ENCODE measurements around the gene C1orf232. TPM values are rescaled to one million over a fixed set of nuclear protein-coding genes. Genes with fewer than 3 reads are reported as not detected.

Gene C1orf232
- total RNA-seq, 1 donor from 2014 or later = not detected

DNA sequence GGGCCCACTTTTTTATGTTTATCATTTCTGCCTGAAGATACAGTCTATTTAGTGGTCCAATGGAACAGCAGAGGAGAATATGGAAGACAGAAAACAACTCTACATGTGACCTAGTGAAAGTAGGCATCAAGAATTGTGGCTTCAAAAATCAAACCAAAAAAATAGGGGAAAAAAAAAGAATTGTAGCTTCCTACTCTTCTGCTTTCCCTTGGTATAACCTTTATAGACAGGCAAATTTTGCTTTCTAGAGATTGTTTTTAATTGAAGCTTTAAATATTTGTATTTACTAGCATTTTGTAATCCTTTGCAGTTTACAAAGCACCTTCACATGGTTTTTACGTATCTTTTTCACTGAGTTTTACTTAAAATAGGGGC lies 42.8 kb downstream of the C1orf232 start:
- intact Hi-C loops (cut with micrococcal nuclease) = no loop called here

DNA sequence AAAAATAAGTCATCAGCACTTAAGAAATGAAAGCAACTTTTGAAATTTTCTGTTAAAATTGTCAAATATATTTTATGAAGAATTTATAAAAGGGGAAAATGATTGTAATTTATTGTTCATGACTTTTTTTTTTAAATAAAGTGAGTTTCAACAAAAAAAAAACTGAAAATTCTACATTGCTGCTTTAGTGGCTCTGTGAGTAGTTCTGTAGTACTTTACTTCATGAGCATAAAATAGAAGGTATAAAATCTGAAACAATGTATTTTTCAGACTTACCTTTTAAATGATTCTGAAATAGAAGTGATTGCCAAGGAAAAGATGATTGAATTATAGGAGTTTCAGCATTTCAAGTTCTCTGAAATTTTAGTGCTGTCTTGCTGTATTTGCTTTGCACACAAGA lies 43.4 kb downstream of the C1orf232 start:
- Histone ChIP-seq H3K4me3 (no peak overlapping the region), H3K27ac (replicated peaks) (no peak overlapping the region), H3K36me3 (peaks cover 11% of the 10 kb centered on the region), H3K4me1 (peaks cover 62% of the 10 kb centered on the region), H3K27me3 (ENCODE audit: low read depth) (no peaks in the 10 kb centered on the region), H3K9me3 (replicated peaks) (no peaks in the 10 kb centered on the region)
- DNase-seq = no peak
- TF ChIP-seq, protein P1, sequence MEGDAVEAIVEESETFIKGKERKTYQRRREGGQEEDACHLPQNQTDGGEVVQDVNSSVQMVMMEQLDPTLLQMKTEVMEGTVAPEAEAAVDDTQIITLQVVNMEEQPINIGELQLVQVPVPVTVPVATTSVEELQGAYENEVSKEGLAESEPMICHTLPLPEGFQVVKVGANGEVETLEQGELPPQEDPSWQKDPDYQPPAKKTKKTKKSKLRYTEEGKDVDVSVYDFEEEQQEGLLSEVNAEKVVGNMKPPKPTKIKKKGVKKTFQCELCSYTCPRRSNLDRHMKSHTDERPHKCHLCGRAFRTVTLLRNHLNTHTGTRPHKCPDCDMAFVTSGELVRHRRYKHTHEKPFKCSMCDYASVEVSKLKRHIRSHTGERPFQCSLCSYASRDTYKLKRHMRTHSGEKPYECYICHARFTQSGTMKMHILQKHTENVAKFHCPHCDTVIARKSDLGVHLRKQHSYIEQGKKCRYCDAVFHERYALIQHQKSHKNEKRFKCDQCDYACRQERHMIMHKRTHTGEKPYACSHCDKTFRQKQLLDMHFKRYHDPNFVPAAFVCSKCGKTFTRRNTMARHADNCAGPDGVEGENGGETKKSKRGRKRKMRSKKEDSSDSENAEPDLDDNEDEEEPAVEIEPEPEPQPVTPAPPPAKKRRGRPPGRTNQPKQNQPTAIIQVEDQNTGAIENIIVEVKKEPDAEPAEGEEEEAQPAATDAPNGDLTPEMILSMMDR (IDR thresholded peaks at IDR 0.05; ENCODE audit: borderline replicate concordance) = no peak
- intact Hi-C loops (cut with micrococcal nuclease) = no loop called here

More for the DNA sequence above, 42.8 kb downstream of the C1orf232 start:
- no peak overlapping the region for H3K4me3 ChIP-seq
- H3K36me3 ChIP-seq = peaks cover 8% of the 10 kb centered on the region
- no peak for DNase-seq
- no peaks in the 10 kb centered on the region for H3K9me3 ChIP-seq (replicated peaks)
- no peaks in the 10 kb centered on the region for H3K27me3 ChIP-seq (ENCODE audit: low read depth)
- TF ChIP-seq, protein P1 (IDR thresholded peaks at IDR 0.05; ENCODE audit: borderline replicate concordance) = no peak
- H3K27ac ChIP-seq (replicated peaks) = peak overlapping the region; percentile 54
- peaks cover 62% of the 10 kb centered on the region for H3K4me1 ChIP-seq

DNA sequence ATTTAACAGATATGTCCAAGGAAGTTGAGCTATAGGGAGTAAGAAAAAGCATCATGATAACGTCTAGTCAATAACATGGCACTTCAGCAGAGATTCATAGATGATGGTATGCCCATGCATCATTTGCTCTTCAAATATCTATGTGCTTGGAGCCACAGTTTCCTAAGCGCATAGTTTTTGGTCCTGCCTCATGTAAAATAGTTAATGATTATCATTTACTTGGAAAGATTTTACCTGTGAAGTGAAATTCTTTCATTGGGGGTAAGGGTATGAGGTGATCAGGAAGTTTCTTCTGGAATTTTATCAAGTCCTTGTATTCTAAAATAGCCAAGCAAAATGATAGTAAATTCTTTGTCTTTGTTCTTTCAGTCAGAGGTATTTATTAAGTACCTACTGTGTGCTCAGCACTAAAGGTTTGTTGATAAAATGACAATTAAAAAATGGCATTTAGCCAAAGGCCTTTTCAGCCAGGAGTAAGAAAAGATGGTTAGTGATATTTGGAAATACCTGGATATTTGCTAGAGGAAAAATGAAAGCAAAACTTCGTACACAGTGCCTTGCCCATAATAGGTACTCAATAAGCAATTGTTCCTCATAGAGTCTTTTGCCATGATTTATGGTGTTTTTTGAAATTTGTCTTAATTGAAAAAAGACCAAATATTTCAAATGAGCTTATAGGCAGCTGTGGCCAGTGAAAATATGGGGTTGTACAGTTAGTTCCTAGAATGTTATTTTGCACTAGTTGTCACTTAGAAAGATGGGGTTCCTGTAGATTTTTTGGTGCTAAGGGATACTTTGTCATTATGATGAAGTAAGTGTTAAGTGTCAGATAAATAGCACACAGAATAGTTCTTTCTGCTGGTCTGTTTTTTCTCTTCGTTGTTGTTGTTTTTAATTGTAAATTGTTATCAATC lies 44.1 kb downstream of the C1orf232 start:
- Histone ChIP-seq H3K27me3 (ENCODE audit: low read depth) (no peaks in the 10 kb centered on the region), H3K36me3 (peaks cover 15% of the 10 kb centered on the region), H3K4me1 (peaks cover 67% of the 10 kb centered on the region), H3K9me3 (replicated peaks) (no peaks in the 10 kb centered on the region), H3K27ac (replicated peaks) (peak overlapping the region; percentile 65), H3K4me3 (no peak overlapping the region)
- no peak for DNase-seq
- TF ChIP-seq, protein P1 (IDR thresholded peaks at IDR 0.05; ENCODE audit: borderline replicate concordance) = no peak
- intact Hi-C loops (cut with micrococcal nuclease) = no loop called here

DNA sequence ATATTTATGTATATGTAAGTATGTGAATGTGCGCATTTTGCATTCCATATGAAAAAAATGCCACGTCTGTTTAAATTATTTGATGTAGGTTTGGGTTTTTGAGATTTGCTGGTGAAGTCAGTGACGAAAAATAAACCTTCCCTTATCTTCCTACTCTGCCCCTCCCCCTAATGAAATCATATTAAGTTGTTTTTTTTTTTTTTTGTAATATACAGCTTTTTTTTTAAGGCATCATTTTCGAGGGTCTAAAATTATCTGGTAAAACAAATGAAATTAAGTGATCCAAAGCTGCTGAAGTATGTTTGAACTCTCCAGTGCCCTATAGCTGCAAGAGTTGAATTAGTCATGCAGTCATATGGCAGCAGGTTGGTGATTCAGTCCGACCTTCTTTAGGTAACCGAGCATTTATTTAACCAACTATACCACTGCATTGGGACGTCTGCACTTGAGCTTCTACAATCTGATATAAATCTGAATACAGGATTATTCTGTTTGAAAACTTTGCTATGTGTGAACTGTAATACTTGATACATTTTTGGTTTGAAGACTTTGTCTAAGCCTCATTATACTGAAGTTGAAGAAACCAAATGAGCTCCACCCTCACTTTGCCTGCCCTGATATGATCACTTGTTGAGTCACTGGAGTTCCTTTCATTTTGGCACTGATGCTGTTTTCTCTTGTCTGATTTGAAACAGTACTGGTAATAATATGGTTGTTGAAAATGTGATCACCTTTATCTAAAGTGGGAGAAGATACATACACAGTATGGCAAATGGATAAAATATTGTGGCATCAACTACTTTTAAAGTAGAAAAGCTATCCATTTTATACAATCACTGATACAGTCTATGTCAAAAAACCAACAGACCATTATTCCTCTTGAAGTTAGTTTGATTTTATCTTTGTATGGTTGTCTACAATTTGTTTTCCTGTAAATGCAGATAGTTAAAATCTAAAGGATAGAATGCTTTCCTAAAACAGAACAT lies 45.5 kb downstream of the C1orf232 start:
- no peak for DNase-seq
- H3K27ac ChIP-seq (replicated peaks) = peak overlapping the region; percentile 65
- no peaks in the 10 kb centered on the region for H3K27me3 ChIP-seq (ENCODE audit: low read depth)
- H3K36me3 ChIP-seq = peaks cover 29% of the 10 kb centered on the region
- intact Hi-C loops (cut with micrococcal nuclease) = no loop called here
- no peak overlapping the region for H3K4me3 ChIP-seq
- peaks cover 76% of the 10 kb centered on the region for H3K4me1 ChIP-seq
- TF ChIP-seq, protein P1 (IDR thresholded peaks at IDR 0.05; ENCODE audit: borderline replicate concordance) = no peak
- no peaks in the 10 kb centered on the region for H3K9me3 ChIP-seq (replicated peaks)
